Nucleus accumbens (tissue), 56 donors: ENCODE measurements around the gene ARID3A.
"Not testable (repeated sequence)": the region's sequence is repeated elsewhere in the genome, so short reads cannot be mapped to it uniquely, and the experiment has no call there.

ENCODE experiments used
- DNase-seq, 56 donors: peaks; one replicate each; lab custom pipeline; 2025; lab: John Stamatoyannopoulos, UW

Gene ARID3A

GRCh38 chr19:1011831-1012333, 86.0 kb downstream of the ARID3A start:
- DNase-seq, result no peak

GRCh38 chr19:1012334-1012733, 86.5 kb downstream of the ARID3A start:
- DNase-seq, result no peak

GRCh38 chr19:1013218-1013617, 87.4 kb downstream of the ARID3A start:
- no peak for DNase-seq

- no peak for DNase-seq
These were observed 88.6 kb downstream of the ARID3A start for GRCh38 chr19:1014161-1015060.

- no peak for DNase-seq
These were observed 89.4 kb downstream of the ARID3A start for GRCh38 chr19:1015061-1015781.

- no peak for DNase-seq
These were observed 90.2 kb downstream of the ARID3A start for GRCh38 chr19:1015782-1016646.

GRCh38 chr19:1016647-1017114, 90.8 kb downstream of the ARID3A start:
- DNase-seq, result no peak

GRCh38 chr19:1017115-1017905, 91.5 kb downstream of the ARID3A start:
- no peak for DNase-seq

- no peak for DNase-seq
These were observed 92.1 kb downstream of the ARID3A start for GRCh38 chr19:1017906-1018305.

GRCh38 chr19:1018393-1018792, 92.6 kb downstream of the ARID3A start:
- no peak for DNase-seq

GRCh38 chr19:1018932-1019615, 93.2 kb downstream of the ARID3A start:
- DNase-seq, result no peak

- DNase-seq, result no peak
These were observed 93.8 kb downstream of the ARID3A start for GRCh38 chr19:1019616-1019961.

GRCh38 chr19:1019980-1020867, 94.4 kb downstream of the ARID3A start:
- DNase-seq, result peak in 8 of 56 donors; percentile 28 to 60 (median 47)

GRCh38 chr19:1020868-1021425, 95.1 kb downstream of the ARID3A start, which contains the start of gene TMEM259:
TMEM259 (minus strand) TSS chr19:1021123; CDS start chr19:1020996, 127 bp downstream.
- peak; percentile 57 to 99 (median 94) for DNase-seq

- not testable (repeated sequence) for DNase-seq
These were observed 98.0 kb downstream of the ARID3A start for GRCh38 chr19:1023883-1024188.

GRCh38 chr19:1025080-1025479, 99.2 kb downstream of the ARID3A start:
- DNase-seq, result not testable (repeated sequence)
